SK-N-SH treated with all-trans-retinoic acid at 6 μM for 48 hours (cell line): Measurements from ENCODE around the gene PLCB4.

Source experiments
- ATAC-seq: fragments of 200-7000 bp; cut with Tn5 transposase; 3 replicates; pipeline ENCODE4 v1.9.1; 2020; ENCODE audit warnings: mild to moderate bottlenecking, moderate library complexity
- ARNTL ChIP-seq: fragments of 450-650 bp; formaldehyde crosslinking; IDR thresholded peaks from 2 replicates; pipeline ENCODE4 v1.5.0; 2020; ENCODE audit warnings: low read depth, mild to moderate bottlenecking, moderate library complexity, borderline replicate concordance
- BACH2 ChIP-seq: fragments of 250-450 bp; sonication (Bioruptor Pico); IDR thresholded peaks from 2 replicates; pipeline ENCODE4 v1.9.0; 2021; ENCODE audit warnings: mild to moderate bottlenecking, borderline replicate concordance
- CREB5 ChIP-seq: fragments of 250-450 bp; sonication (Bioruptor Pico); IDR thresholded peaks from 2 replicates; pipeline ENCODE4 v1.5.1; 2020; ENCODE audit warnings: low read depth, mild to moderate bottlenecking, moderate library complexity
- ESRRG ChIP-seq: fragments of 250-450 bp; sonication (Bioruptor Pico); IDR thresholded peaks from 2 replicates; pipeline ENCODE4 v1.6.1; 2021; ENCODE audit warnings: mild to moderate bottlenecking
- GLIS3 ChIP-seq: fragments of 250-450 bp; sonication (Bioruptor Pico); IDR thresholded peaks from 2 replicates; pipeline ENCODE4 v1.5.0; 2020; ENCODE audit warnings: mild to moderate bottlenecking, moderate library complexity
- ISL1 ChIP-seq: fragments of 250-450 bp; sonication (Bioruptor Pico); IDR thresholded peaks from 2 replicates; pipeline ENCODE4 v2.1.2; 2022; ENCODE audit warnings: mild to moderate bottlenecking, moderate library complexity
- OSR1 ChIP-seq: fragments of 250-450 bp; sonication (Bioruptor Pico); IDR thresholded peaks from 2 replicates; pipeline ENCODE4 v1.8.0; 2022; ENCODE audit warnings: moderate library complexity, mild to moderate bottlenecking, inconsistent platforms
- PATZ1 ChIP-seq: fragments of 250-450 bp; sonication (Bioruptor Pico); IDR thresholded peaks from 2 replicates; pipeline ENCODE4 v1.8.0; 2020; ENCODE audit warnings: mild to moderate bottlenecking, moderate library complexity, borderline replicate concordance
- PPARA ChIP-seq: fragments of 250-450 bp; sonication (Bioruptor Pico); IDR thresholded peaks from 2 replicates; pipeline ENCODE4 v1.5.0; 2020; ENCODE audit warnings: mild to moderate bottlenecking, borderline replicate concordance
- RARB ChIP-seq: fragments of 250-450 bp; sonication (Bioruptor Pico); IDR thresholded peaks from 2 replicates; pipeline ENCODE4 v1.8.0; 2021; ENCODE audit warnings: mild to moderate bottlenecking, moderate library complexity
- SNAI2 ChIP-seq: fragments of 250-450 bp; sonication (Bioruptor Pico); IDR thresholded peaks from 2 replicates; pipeline ENCODE4 v1.5.0; 2020; ENCODE audit warnings: mild to moderate bottlenecking, moderate library complexity
- TOX ChIP-seq: fragments of 250-450 bp; sonication (Bioruptor Pico); IDR thresholded peaks from 2 replicates; pipeline ENCODE4 v1.8.0; 2021; ENCODE audit warnings: mild to moderate bottlenecking, moderate library complexity, borderline replicate concordance
- ZC3H10 ChIP-seq: fragments of 250-450 bp; sonication (Bioruptor Pico); IDR thresholded peaks from 2 replicates; pipeline ENCODE4 v1.5.1; 2021; ENCODE audit warnings: mild to moderate bottlenecking, moderate library complexity
- ZFP3 ChIP-seq: fragments of 250-450 bp; sonication (Bioruptor Pico); IDR thresholded peaks from 2 replicates; pipeline ENCODE4 v1.5.0; 2020; ENCODE audit warnings: mild to moderate bottlenecking, moderate library complexity
- ZFP30 ChIP-seq: fragments of 450-650 bp; formaldehyde crosslinking; IDR thresholded peaks from 2 replicates; pipeline ENCODE4 v1.5.0; 2022; ENCODE audit warnings: mild to moderate bottlenecking, moderate library complexity
- ZNF565 ChIP-seq: fragments of 450-650 bp; formaldehyde crosslinking; conservative IDR thresholded peaks from 2 replicates; pipeline ENCODE4 v1.5.0; 2020; ENCODE audit warnings: low read depth, mild to moderate bottlenecking, moderate library complexity
- ZNF8 ChIP-seq: fragments of 450-650 bp; formaldehyde crosslinking; IDR thresholded peaks from 2 replicates; pipeline ENCODE4 v1.5.0; 2020; ENCODE audit warnings: mild to moderate bottlenecking, moderate library complexity
- TF ChIP-seq, protein P1 (sequence below): fragments of 250-450 bp; sonication (Bioruptor Pico); IDR thresholded peaks from 2 replicates; pipeline ENCODE4 v1.5.1; 2021; ENCODE audit warnings: mild to moderate bottlenecking, moderate library complexity
- TF ChIP-seq, protein P2 (sequence below): fragments of 250-450 bp; sonication (Bioruptor Pico); IDR thresholded peaks from 2 replicates; pipeline ENCODE4 v1.8.0; 2021; ENCODE audit warnings: low read depth, mild to moderate bottlenecking, moderate library complexity, borderline replicate concordance
- TF ChIP-seq, protein P3 (sequence below): fragments of 250-450 bp; sonication (Bioruptor Pico); IDR thresholded peaks from 2 replicates; pipeline ENCODE4 v1.5.0; 2020; ENCODE audit warnings: mild to moderate bottlenecking, moderate library complexity

PLCB4 gene

DNA sequence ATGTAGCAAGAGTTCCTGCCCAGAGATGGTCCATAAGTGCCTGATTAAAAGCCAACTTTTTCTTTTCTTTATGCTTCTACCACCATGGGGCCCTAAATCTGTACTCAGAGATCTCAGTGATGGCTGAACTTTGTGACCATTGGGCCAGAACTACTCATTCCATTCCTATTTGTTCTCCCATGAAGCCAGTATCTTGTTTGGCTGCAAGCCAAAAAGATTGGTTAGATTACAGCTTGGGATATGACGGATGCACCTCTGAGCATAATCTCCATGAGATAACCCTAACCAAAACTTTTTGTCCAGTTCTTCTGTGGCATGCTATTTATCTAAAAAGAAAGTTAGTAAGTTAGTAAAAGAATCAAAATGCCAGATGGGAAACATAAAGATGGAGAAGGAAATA lies 72.2 kb downstream of the PLCB4 start (continued):
- no peak for TF ChIP-seq PATZ1 (CRISPR knock-in tag)
- TF ChIP-seq, protein P1, sequence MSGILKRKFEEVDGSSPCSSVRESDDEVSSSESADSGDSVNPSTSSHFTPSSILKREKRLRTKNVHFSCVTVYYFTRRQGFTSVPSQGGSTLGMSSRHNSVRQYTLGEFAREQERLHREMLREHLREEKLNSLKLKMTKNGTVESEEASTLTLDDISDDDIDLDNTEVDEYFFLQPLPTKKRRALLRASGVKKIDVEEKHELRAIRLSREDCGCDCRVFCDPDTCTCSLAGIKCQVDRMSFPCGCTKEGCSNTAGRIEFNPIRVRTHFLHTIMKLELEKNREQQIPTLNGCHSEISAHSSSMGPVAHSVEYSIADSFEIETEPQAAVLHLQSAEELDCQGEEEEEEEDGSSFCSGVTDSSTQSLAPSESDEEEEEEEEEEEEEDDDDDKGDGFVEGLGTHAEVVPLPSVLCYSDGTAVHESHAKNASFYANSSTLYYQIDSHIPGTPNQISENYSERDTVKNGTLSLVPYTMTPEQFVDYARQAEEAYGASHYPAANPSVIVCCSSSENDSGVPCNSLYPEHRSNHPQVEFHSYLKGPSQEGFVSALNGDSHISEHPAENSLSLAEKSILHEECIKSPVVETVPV, result no peak
- no peak for TF ChIP-seq BACH2 (CRISPR knock-in tag)
- no peak for TF ChIP-seq OSR1 (CRISPR knock-in tag)
- no peak for TF ChIP-seq ZFP30 (CRISPR knock-in tag)
- no peak for TF ChIP-seq CREB5
- no peak for TF ChIP-seq SNAI2 (CRISPR knock-in tag)
- TF ChIP-seq GLIS3 (CRISPR knock-in tag), result no peak
- TF ChIP-seq TOX, result no peak
- TF ChIP-seq ZC3H10 (CRISPR knock-in tag), result no peak

DNA sequence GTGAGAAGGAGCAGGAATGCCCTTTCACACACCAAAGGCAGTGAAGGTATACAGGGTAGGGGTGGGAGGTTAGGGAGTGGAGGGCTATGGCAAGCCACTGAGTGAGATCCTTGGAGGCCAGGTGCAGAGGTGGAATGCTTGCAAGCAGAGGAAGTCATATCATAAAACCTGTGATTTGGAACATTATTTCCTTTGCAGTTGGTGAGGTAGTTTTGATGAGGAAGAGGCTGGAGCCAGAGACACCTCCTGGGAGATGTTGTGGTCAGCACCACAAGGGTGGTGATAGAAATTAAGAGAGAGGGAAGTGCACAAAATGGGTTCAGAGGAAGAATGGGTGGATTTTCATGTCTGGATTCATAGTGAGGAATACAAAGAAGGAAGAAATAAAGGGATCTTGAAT lies 73.0 kb downstream of the PLCB4 start:
- TF ChIP-seq ZNF8 (no peak), CREB5 (no peak), PATZ1 (CRISPR knock-in tag) (no peak), TOX (no peak), RARB (CRISPR knock-in tag) (no peak), ARNTL (CRISPR knock-in tag) (no peak), ZC3H10 (CRISPR knock-in tag) (no peak), ISL1 (no peak), BACH2 (CRISPR knock-in tag) (no peak)
- TF ChIP-seq, protein P2, sequence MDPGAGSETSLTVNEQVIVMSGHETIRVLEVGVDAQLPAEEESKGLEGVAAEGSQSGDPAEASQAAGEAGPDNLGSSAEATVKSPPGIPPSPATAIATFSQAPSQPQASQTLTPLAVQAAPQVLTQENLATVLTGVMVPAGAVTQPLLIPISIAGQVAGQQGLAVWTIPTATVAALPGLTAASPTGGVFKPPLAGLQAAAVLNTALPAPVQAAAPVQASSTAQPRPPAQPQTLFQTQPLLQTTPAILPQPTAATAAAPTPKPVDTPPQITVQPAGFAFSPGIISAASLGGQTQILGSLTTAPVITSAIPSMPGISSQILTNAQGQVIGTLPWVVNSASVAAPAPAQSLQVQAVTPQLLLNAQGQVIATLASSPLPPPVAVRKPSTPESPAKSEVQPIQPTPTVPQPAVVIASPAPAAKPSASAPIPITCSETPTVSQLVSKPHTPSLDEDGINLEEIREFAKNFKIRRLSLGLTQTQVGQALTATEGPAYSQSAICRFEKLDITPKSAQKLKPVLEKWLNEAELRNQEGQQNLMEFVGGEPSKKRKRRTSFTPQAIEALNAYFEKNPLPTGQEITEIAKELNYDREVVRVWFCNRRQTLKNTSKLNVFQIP (CRISPR knock-in tag), result no peak
- TF ChIP-seq, protein P3, sequence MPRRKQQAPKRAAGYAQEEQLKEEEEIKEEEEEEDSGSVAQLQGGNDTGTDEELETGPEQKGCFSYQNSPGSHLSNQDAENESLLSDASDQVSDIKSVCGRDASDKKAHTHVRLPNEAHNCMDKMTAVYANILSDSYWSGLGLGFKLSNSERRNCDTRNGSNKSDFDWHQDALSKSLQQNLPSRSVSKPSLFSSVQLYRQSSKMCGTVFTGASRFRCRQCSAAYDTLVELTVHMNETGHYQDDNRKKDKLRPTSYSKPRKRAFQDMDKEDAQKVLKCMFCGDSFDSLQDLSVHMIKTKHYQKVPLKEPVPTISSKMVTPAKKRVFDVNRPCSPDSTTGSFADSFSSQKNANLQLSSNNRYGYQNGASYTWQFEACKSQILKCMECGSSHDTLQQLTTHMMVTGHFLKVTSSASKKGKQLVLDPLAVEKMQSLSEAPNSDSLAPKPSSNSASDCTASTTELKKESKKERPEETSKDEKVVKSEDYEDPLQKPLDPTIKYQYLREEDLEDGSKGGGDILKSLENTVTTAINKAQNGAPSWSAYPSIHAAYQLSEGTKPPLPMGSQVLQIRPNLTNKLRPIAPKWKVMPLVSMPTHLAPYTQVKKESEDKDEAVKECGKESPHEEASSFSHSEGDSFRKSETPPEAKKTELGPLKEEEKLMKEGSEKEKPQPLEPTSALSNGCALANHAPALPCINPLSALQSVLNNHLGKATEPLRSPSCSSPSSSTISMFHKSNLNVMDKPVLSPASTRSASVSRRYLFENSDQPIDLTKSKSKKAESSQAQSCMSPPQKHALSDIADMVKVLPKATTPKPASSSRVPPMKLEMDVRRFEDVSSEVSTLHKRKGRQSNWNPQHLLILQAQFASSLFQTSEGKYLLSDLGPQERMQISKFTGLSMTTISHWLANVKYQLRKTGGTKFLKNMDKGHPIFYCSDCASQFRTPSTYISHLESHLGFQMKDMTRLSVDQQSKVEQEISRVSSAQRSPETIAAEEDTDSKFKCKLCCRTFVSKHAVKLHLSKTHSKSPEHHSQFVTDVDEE (CRISPR knock-in tag), result no peak
- ATAC-seq, result no peak

DNA sequence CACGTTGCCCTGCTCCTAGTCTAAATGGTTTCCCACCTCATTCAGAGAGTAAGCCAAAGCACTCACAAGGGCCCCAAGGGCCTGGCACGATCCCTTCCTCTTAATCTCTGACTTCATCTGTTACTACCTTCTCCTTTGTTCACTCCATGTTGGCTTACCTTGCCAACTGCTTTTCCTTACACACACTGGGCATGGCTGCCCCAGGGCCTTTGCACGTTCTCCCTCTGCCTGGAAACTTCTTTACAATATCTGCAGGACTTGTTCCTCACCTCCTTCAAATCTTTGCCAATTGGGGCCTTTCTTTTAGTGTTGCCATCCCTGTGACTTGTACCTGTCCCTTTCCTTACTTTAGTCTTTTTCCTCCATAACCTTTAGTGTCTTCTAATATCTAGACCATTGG lies 73.9 kb downstream of the PLCB4 start:
- ATAC-seq, result no peak
- TF ChIP-seq ZNF8 (no peak), ESRRG (CRISPR knock-in tag) (no peak), ZNF565 (no peak), RARB (CRISPR knock-in tag) (no peak), ISL1 (no peak), BACH2 (CRISPR knock-in tag) (no peak), ZFP30 (CRISPR knock-in tag) (no peak), PPARA (CRISPR knock-in tag) (no peak), ARNTL (CRISPR knock-in tag) (no peak), ZFP3 (CRISPR knock-in tag) (no peak), TOX (no peak)
- TF ChIP-seq, protein P3 (CRISPR knock-in tag), result no peak
- TF ChIP-seq, protein P2 (CRISPR knock-in tag), result no peak
